A549 (cell line): ENCODE data around the gene ETV3. TPM values are rescaled to one million over a fixed set of nuclear protein-coding genes. Genes with fewer than 3 reads are reported as not detected.

Experiments
- ATAC-seq, 2 experiments: fragments of 200-7000 bp in 1 of 2; fragments of >200 bp in 1 of 2; cut with Nextera tagmentation in 1 of 2; cut with Tn5 transposase in 1 of 2; 3 replicates each; pipeline versions ENCODE4 v1.8.0 to v1.9.1; 2018 to 2020; ENCODE audit warnings: mild to moderate bottlenecking in 1 of 2, moderate library complexity in 1 of 2
- CTCF ChIA-PET: fragments of 300-600 bp; sonication (Branson Sonifier 250); formaldehyde crosslinking; extraction: SDS; loops from one replicate; lab custom pipeline; 2021; ENCODE audit warnings: antibody characterized with exemption, inconsistent platforms; lab: Yijun Ruan, JAX
- POLR2A ChIA-PET: fragments of 350-600 bp; formaldehyde crosslinking; extraction: SDS; loops from one replicate; lab custom pipeline; 2021; ENCODE audit warnings: antibody characterized with exemption, inconsistent platforms; lab: Yijun Ruan, JAX
- DNase-seq, 2 experiments: peaks; one replicate each; pipeline versions ENCODE4 v3.0.0 to v3.0.0-alpha.2; 2011 to 2016; ENCODE audit warnings: low read depth in 1 of 2, low spot score in 1 of 2
- FAIRE-seq: peaks from 2 replicates; lab custom pipeline; 2011; peaks lifted over from hg19 to GRCh38; lab: Jason Lieb, UNC
- H3K27ac ChIP-seq, 2 experiments: fragments of >200 bp; sonication (Bioruptor Twin); formaldehyde crosslinking; 3 replicates each; pipeline ENCODE4 v1.5.1; 2016 to 2017
- H3K4me1 ChIP-seq: fragments of >200 bp; sonication (Bioruptor Twin); formaldehyde crosslinking; 3 replicates; pipeline ENCODE4 v1.6.1; 2016
- H3K4me2 ChIP-seq: fragments of >200 bp; sonication (Bioruptor Twin); formaldehyde crosslinking; 3 replicates; pipeline ENCODE4 v1.6.1; 2016
- H3K4me3 ChIP-seq: fragments of >200 bp; sonication (Bioruptor Twin); formaldehyde crosslinking; 3 replicates; pipeline ENCODE4 v1.5.1; 2016
- H3K9me3 ChIP-seq: fragments of >200 bp; sonication (Bioruptor Twin); formaldehyde crosslinking; 3 replicates; pipeline ENCODE4 v1.6.1; 2016
- ATOH8 ChIP-seq: fragments of 250-450 bp; sonication (Bioruptor Pico); IDR thresholded peaks from 2 replicates; pipeline ENCODE4 v1.5.0; 2020; ENCODE audit warnings: low read depth, mild to moderate bottlenecking, moderate library complexity
- CEBPB ChIP-seq, 2 experiments: fragments of >200 bp in 1 of 2; sonication (Bioruptor Twin) in 1 of 2; formaldehyde crosslinking in 1 of 2; IDR thresholded peaks; 2 replicates each; pipeline ENCODE4 v1.6.1; 2012 to 2016
- CTCF ChIP-seq: fragments of >200 bp; sonication (Bioruptor Twin); formaldehyde crosslinking; IDR thresholded peaks from 3 replicates; pipeline ENCODE4 v1.5.1; 2016
- EHF ChIP-seq: fragments of 250-450 bp; sonication (Bioruptor Pico); IDR thresholded peaks from 2 replicates; pipeline ENCODE4 v1.5.0; 2020; ENCODE audit warnings: mild to moderate bottlenecking
- EP300 ChIP-seq, 2 experiments: fragments of >200 bp; sonication (Bioruptor Twin); formaldehyde crosslinking; IDR thresholded peaks; 2 replicates in 1 of 2; 3 replicates in 1 of 2; pipeline ENCODE4 v1.6.1; 2016 to 2017
- FOSL2 ChIP-seq, 2 experiments: fragments of 450-650 bp in 1 of 2; fragments of >200 bp in 1 of 2; sonication (Bioruptor Twin) in 1 of 2; formaldehyde crosslinking; IDR thresholded peaks; 2 replicates each; pipeline versions ENCODE4 v1.5.0 to v1.6.1; 2016 to 2020; ENCODE audit warnings: mild to moderate bottlenecking in 1 of 2, moderate library complexity in 1 of 2
- FOXS1 ChIP-seq: fragments of 250-450 bp; sonication (Bioruptor Pico); IDR thresholded peaks from 2 replicates; pipeline ENCODE4 v1.5.0; 2020; ENCODE audit warnings: mild to moderate bottlenecking, moderate library complexity
- HDAC2 ChIP-seq: fragments of 200-600 bp; sonication (generic); IDR thresholded peaks from 2 replicates; pipeline ENCODE4 v1.6.1; 2016
- HEYL ChIP-seq: fragments of 250-450 bp; sonication (Bioruptor Pico); IDR thresholded peaks from 2 replicates; pipeline ENCODE4 v1.8.0; 2021; ENCODE audit warnings: mild to moderate bottlenecking, moderate library complexity
- HOXA7 ChIP-seq: fragments of 250-450 bp; sonication (Bioruptor Pico); IDR thresholded peaks from 2 replicates; pipeline ENCODE4 v1.5.0; 2020; ENCODE audit warnings: mild to moderate bottlenecking, moderate library complexity
- HOXB5 ChIP-seq: fragments of 250-450 bp; sonication (Bioruptor Pico); IDR thresholded peaks from 2 replicates; pipeline ENCODE4 v1.5.0; 2020; ENCODE audit warnings: mild to moderate bottlenecking, moderate library complexity
- JUN ChIP-seq, 2 experiments: fragments of >200 bp; sonication (Bioruptor Twin); formaldehyde crosslinking; IDR thresholded peaks; 2 replicates in 1 of 2; 3 replicates in 1 of 2; pipeline ENCODE4 v1.6.1; 2016 to 2017
- JUNB ChIP-seq: fragments of >200 bp; sonication (Bioruptor Twin); formaldehyde crosslinking; IDR thresholded peaks from 2 replicates; pipeline ENCODE4 v1.6.1; 2016
- MAFK ChIP-seq: fragments of 450-650 bp; IDR thresholded peaks from 2 replicates; pipeline ENCODE4 v1.6.1; 2014; ENCODE audit not compliant: partially characterized antibody
- MAX ChIP-seq: IDR thresholded peaks from 2 replicates; pipeline ENCODE4 v1.6.1; 2012
- MYC ChIP-seq: IDR thresholded peaks from 2 replicates; pipeline ENCODE4 v1.6.1; 2012; ENCODE audit warnings: mild to moderate bottlenecking, inconsistent platforms, low read length, improper control_type of control experiment, borderline replicate concordance
- PBX3 ChIP-seq: IDR thresholded peaks from 2 replicates; pipeline ENCODE4 v1.6.1; 2012
- REST ChIP-seq: fragments of 200-600 bp; sonication (generic); IDR thresholded peaks from 2 replicates; pipeline ENCODE4 v1.6.1; 2016; ENCODE audit warnings: antibody characterized with exemption, mild to moderate bottlenecking, moderate library complexity
- SMC3 ChIP-seq: fragments of >200 bp; sonication (Bioruptor Twin); formaldehyde crosslinking; IDR thresholded peaks from 3 replicates; pipeline ENCODE4 v1.6.1; 2018; ENCODE audit warnings: inconsistent platforms
- TFCP2L1 ChIP-seq: fragments of 250-450 bp; sonication (Bioruptor Pico); IDR thresholded peaks from 2 replicates; pipeline ENCODE4 v1.5.0; 2021; ENCODE audit warnings: mild to moderate bottlenecking
- TP53 ChIP-seq: fragments of 250-450 bp; sonication (Bioruptor Pico); IDR thresholded peaks from 2 replicates; pipeline ENCODE4 v1.5.0; 2021; ENCODE audit warnings: mild to moderate bottlenecking, moderate library complexity
- USF2 ChIP-seq: fragments of 450-650 bp; IDR thresholded peaks from 2 replicates; pipeline ENCODE4 v1.6.1; 2014; ENCODE audit warnings: antibody characterized with exemption
- ZFP36 ChIP-seq: fragments of 450-650 bp; IDR thresholded peaks from 2 replicates; pipeline ENCODE4 v1.6.1; 2014; ENCODE audit warnings: borderline replicate concordance; ENCODE audit not compliant: partially characterized antibody
- ZNF302 ChIP-seq: fragments of 250-450 bp; sonication (Bioruptor Pico); IDR thresholded peaks from 2 replicates; pipeline ENCODE4 v1.9.0; 2021; ENCODE audit warnings: inconsistent platforms, mild to moderate bottlenecking, moderate library complexity
- ZSCAN20 ChIP-seq: fragments of 250-450 bp; sonication (Bioruptor Pico); IDR thresholded peaks from 2 replicates; pipeline ENCODE4 v1.8.0; 2022; ENCODE audit warnings: mild to moderate bottlenecking, moderate library complexity
- WGBS: methylation state at CpG from one replicate; pipeline ENCODE4 v1.1.6; 2017; ENCODE audit errors: missing lambda C conversion rate; 5-methylcytosine and 5-hydroxymethylcytosine counted together
- polyA plus RNA-seq, 4 experiments: library from polyadenylated mRNA; depleted of rRNA in 3 of 4; stranded (reverse); fragments of >200 nt; fragmentation: RNase III in 1 of 4; extraction: RNeasy Plus Mini Kit Qiagen cat#74134 plus additional on column Dnase treatment in 1 of 4; gene quantifications; 2 replicates in 3 of 4; 3 replicates in 1 of 4; pipeline ENCODE4 v1.2.3, GENCODE V29; 2011 to 2017

ETV3 gene
- polyA plus RNA-seq, 2 of the 4 experiments (the other 2 are of a cell fraction): 11.1 to 14.5 TPM

GRCh38 chr1:157095091-157095490 is 43.1 kb downstream of the ETV3 start:
- Histone ChIP-seq H3K27ac (no peak overlapping the region), H3K4me2 (no peak overlapping the region), H3K4me3 (no peak overlapping the region), H3K9me3 (no peaks in the 10 kb centered on the region), H3K4me1 (no peaks in the 10 kb centered on the region)
- 74% methylated on average over 4 of the region's 4 CpGs for WGBS
- ChIA-PET CTCF (interaction anchor here (1.3 to 5.5 kb wide), 4 partner anchors 14 to 65 kb away, joined by 4 to 40 read pairs (median 5); no protein-coding TSS in a partner anchor), POLR2A (no interaction called here)
- TF ChIP-seq ZSCAN20 (CRISPR knock-in tag) (no peak), MAX (no peak), JUNB (no peak), FOXS1 (CRISPR knock-in tag) (no peak), ZNF302 (CRISPR knock-in tag) (no peak), REST (no peak), USF2 (no peak)
- ATAC-seq (no peak), DNase-seq (no peak), FAIRE-seq (no peak)

- Histone ChIP-seq H3K27ac (no peak overlapping the region), H3K4me1 (no peaks in the 10 kb centered on the region), H3K4me2 (no peak overlapping the region), H3K9me3 (no peaks in the 10 kb centered on the region), H3K4me3 (no peak overlapping the region)
- FAIRE-seq (no peak), ATAC-seq (no peak), DNase-seq (no peak)
- no peak for TF ChIP-seq HOXA7 (CRISPR knock-in tag)
- no peak for TF ChIP-seq JUNB
- TF ChIP-seq EHF (CRISPR knock-in tag): no peak
- no peak for TF ChIP-seq JUN (IDR thresholded peaks at IDR 0.05)
- TF ChIP-seq TFCP2L1 (CRISPR knock-in tag): no peak
- TF ChIP-seq MYC: no peak
- TF ChIP-seq EP300 (IDR thresholded peaks at IDR 0.05): no peak
- TF ChIP-seq PBX3: no peak
- no peak for TF ChIP-seq MAFK
- TF ChIP-seq ATOH8 (CRISPR knock-in tag): no peak
- no peak for TF ChIP-seq ZFP36
- TF ChIP-seq FOSL2 (IDR thresholded peaks at IDR 0.05): no peak
- TF ChIP-seq FOSL2 (CRISPR knock-in tag; IDR thresholded peaks at IDR 0.05): no peak
- TF ChIP-seq FOXS1 (CRISPR knock-in tag): no peak
- no peak for TF ChIP-seq CTCF
- TF ChIP-seq SMC3: no peak
- TF ChIP-seq HEYL (CRISPR knock-in tag): no peak
- no peak for TF ChIP-seq TP53 (CRISPR knock-in tag)
- no peak for TF ChIP-seq HOXB5
- TF ChIP-seq CEBPB (IDR thresholded peaks at IDR 0.05): no peak
- TF ChIP-seq HDAC2: no peak
- WGBS: 75% methylated on average over 7 of the region's 8 CpGs
- ChIA-PET CTCF (interaction anchor here (0.6 to 2.1 kb wide), 3 partner anchors 13 to 66 kb away, joined by 3 to 19 read pairs (median 3); no protein-coding TSS in a partner anchor), POLR2A (no interaction called here)
Measured at GRCh38 chr1:157092831-157093230, 45.4 kb downstream of the ETV3 start.
